Sigmoid colon (tissue), 4 donors: ENCODE measurements around the gene ISYNA1.

Source experiments
- EP300 ChIP-seq, 4 donors: sonication (generic); formaldehyde crosslinking; IDR thresholded peaks; one replicate each; pipeline ENCODE4 v1.6.1; 2017; ENCODE audit warnings: antibody characterized with exemption in 4 of 4
- POLR2A ChIP-seq, 2 donors: fragments of 450-650 bp; IDR thresholded peaks; one replicate each; pipeline ENCODE4 v1.6.1; 2016; ENCODE audit warnings: antibody characterized with exemption in 2 of 2, mild to moderate bottlenecking in 2 of 2, moderate library complexity in 2 of 2
- POLR2AphosphoS5 ChIP-seq, 4 donors: sonication (generic); formaldehyde crosslinking; IDR thresholded peaks; one replicate each; pipeline ENCODE4 v1.6.1; 2017; ENCODE audit warnings: antibody characterized with exemption in 4 of 4
- TF ChIP-seq, protein P1 (sequence below), 4 experiments: fragments of 450-650 bp in 3 of 4; fragments of 200-600 bp in 1 of 4; IDR thresholded peaks; one replicate each; pipeline ENCODE4 v1.5.1; 2016 to 2019; ENCODE audit warnings: antibody characterized with exemption in 4 of 4, mild to moderate bottlenecking in 3 of 4, moderate library complexity in 2 of 4

DNA sequence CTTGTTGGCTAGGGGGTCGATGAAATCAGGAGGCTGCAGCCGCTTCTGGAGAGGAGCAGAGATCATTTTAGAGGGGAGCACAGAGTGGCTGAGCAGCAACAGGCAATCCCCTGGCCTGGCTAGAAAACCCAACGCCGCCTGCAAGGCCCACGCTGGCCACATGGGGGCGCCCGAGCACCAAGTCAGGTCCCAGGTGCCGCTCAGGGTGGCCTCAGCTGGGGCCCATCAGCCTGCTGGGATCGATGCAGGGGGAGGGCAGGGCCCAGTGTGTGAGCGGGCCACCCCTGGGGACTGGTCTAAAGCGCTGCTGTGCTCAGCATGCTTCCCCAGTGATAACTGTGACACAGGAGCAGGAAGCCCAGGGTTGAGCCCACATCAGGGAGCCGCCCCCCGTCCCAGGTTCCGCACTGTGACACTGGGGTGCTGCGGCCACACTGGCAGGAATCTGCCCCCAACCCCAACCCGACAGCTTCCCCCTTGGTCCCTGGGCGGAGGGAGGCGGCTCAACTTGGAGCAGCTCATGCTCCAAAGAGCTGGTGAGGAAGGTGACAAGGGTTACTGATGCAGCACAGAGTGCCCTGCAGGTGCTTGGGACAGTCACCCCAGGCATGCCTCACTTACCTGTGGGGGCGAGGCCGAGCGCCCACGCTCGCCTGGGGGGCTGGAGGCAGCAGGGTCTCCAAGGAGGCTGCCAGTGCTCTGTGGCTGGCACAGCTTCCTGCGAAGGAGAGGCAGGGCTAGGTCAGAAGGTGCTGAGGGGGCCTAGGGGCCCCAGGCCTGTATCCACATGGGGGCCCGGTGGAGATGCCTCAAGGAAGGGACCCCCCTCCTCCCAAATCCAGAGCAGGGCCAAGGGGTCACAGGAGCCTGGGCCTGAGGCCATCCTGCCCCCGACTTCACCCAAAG is 13.3 kb upstream of the ISYNA1 start:
- TF ChIP-seq, protein P1, sequence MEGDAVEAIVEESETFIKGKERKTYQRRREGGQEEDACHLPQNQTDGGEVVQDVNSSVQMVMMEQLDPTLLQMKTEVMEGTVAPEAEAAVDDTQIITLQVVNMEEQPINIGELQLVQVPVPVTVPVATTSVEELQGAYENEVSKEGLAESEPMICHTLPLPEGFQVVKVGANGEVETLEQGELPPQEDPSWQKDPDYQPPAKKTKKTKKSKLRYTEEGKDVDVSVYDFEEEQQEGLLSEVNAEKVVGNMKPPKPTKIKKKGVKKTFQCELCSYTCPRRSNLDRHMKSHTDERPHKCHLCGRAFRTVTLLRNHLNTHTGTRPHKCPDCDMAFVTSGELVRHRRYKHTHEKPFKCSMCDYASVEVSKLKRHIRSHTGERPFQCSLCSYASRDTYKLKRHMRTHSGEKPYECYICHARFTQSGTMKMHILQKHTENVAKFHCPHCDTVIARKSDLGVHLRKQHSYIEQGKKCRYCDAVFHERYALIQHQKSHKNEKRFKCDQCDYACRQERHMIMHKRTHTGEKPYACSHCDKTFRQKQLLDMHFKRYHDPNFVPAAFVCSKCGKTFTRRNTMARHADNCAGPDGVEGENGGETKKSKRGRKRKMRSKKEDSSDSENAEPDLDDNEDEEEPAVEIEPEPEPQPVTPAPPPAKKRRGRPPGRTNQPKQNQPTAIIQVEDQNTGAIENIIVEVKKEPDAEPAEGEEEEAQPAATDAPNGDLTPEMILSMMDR (IDR thresholded peaks at IDR 0.05) = peak; percentile 94 to 98 (median 96)
- TF ChIP-seq POLR2A (IDR thresholded peaks at IDR 0.05) = no peak
- peak in 3 of 4 donors; percentile 37 to 50 (median 48) for TF ChIP-seq POLR2AphosphoS5 (IDR thresholded peaks at IDR 0.05)
- no peak for TF ChIP-seq EP300 (IDR thresholded peaks at IDR 0.05)
